HL-60/S4 treated with phorbol 12-myristate 13-acetate at 8.2 ng/mL for 4 days and 3 days (cell line): ENCODE measurements around the gene ARMH2.

Experiments
- in situ Hi-C: fragments of 300-500 bp; cut with MboI; formaldehyde crosslinking; loops from 2 replicates; pipeline ENCODE4 v1.15.0; 2022; ENCODE audit warnings: low sequenced_read_pairs

The ARMH2 gene

GRCh38 chr6:24798740-24799540, at the start of gene ARMH2:
Gene ARMH2 (minus strand): TSS chr6:24798917. CDS start chr6:24798857, 60 bp downstream.
- in situ Hi-C loops: no loop called here

GRCh38 chr6:24848461-24848860, 49.7 kb upstream of the ARMH2 start:
- in situ Hi-C loops: no loop called here

- in situ Hi-C loops: no loop called here
Measured at GRCh38 chr6:24847402-24847801, 48.7 kb upstream of the ARMH2 start.

- in situ Hi-C loops: no loop called here
Measured at GRCh38 chr6:24845578-24845977, 46.9 kb upstream of the ARMH2 start.

- in situ Hi-C loops: no loop called here
Measured at GRCh38 chr6:24844903-24845302, 46.2 kb upstream of the ARMH2 start.

- in situ Hi-C loops: no loop called here
Measured at GRCh38 chr6:24844061-24844460, 45.3 kb upstream of the ARMH2 start.

- in situ Hi-C loops: no loop called here
Measured at GRCh38 chr6:24840187-24840586, 41.5 kb upstream of the ARMH2 start.

GRCh38 chr6:24838994-24839393, 40.3 kb upstream of the ARMH2 start:
- in situ Hi-C loops: no loop called here

- in situ Hi-C loops: no loop called here
Measured at GRCh38 chr6:24838081-24838480, 39.4 kb upstream of the ARMH2 start.

GRCh38 chr6:24836109-24836508, 37.4 kb upstream of the ARMH2 start:
- in situ Hi-C loops: no loop called here

GRCh38 chr6:24833711-24834386, 35.1 kb upstream of the ARMH2 start:
- in situ Hi-C loops: no loop called here

GRCh38 chr6:24832794-24833193, 34.1 kb upstream of the ARMH2 start:
- in situ Hi-C loops: no loop called here

GRCh38 chr6:24831771-24832716, 33.3 kb upstream of the ARMH2 start:
- in situ Hi-C loops: no loop called here

- in situ Hi-C loops: no loop called here
Measured at GRCh38 chr6:24829657-24830056, 30.9 kb upstream of the ARMH2 start.

- in situ Hi-C loops: no loop called here
Measured at GRCh38 chr6:24827970-24828369, 29.3 kb upstream of the ARMH2 start.

GRCh38 chr6:24827162-24827561, 28.4 kb upstream of the ARMH2 start:
- in situ Hi-C loops: no loop called here

- in situ Hi-C loops: no loop called here
Measured at GRCh38 chr6:24825130-24825630, 26.5 kb upstream of the ARMH2 start.

- in situ Hi-C loops: no loop called here
Measured at GRCh38 chr6:24824142-24824938, 25.6 kb upstream of the ARMH2 start.

- in situ Hi-C loops: no loop called here
Measured at GRCh38 chr6:24823185-24823584, 24.5 kb upstream of the ARMH2 start.

- in situ Hi-C loops: no loop called here
Measured at GRCh38 chr6:24822696-24823095, 24.0 kb upstream of the ARMH2 start.
